VCaP (cell line): ENCODE data around the gene NEK7.

Experiments used
- H3K27ac ChIP-seq: fragments of 450-650 bp; 2 replicates; pipeline ENCODE4 v1.5.1; 2017
- TF ChIP-seq, protein P1 (sequence below): fragments of 450-650 bp; conservative IDR thresholded peaks from 2 replicates; pipeline ENCODE4 v1.5.1; 2017; ENCODE audit warnings: mild to moderate bottlenecking, moderate library complexity

NEK7 gene

DNA sequence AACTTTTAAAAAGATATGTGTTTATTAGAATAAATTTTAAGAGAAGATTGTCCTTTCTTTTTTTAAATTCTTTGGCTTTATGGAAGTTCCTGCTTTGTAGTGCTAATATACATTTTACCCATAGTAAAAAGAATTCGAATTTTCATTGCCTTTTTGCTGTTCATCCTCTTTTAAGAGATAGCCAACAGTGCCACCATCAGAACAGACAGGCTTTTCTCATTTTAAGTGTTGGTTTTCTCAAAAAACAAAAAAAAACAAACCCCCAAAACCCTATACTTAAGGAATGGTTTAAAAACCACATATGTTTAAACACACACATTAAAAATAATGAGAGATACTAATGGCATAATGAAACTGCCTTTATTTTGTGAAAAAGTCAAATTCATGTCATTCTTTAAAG is 118.8 kb downstream of the NEK7 start:
- no peak overlapping the region for H3K27ac ChIP-seq
- TF ChIP-seq, protein P1, sequence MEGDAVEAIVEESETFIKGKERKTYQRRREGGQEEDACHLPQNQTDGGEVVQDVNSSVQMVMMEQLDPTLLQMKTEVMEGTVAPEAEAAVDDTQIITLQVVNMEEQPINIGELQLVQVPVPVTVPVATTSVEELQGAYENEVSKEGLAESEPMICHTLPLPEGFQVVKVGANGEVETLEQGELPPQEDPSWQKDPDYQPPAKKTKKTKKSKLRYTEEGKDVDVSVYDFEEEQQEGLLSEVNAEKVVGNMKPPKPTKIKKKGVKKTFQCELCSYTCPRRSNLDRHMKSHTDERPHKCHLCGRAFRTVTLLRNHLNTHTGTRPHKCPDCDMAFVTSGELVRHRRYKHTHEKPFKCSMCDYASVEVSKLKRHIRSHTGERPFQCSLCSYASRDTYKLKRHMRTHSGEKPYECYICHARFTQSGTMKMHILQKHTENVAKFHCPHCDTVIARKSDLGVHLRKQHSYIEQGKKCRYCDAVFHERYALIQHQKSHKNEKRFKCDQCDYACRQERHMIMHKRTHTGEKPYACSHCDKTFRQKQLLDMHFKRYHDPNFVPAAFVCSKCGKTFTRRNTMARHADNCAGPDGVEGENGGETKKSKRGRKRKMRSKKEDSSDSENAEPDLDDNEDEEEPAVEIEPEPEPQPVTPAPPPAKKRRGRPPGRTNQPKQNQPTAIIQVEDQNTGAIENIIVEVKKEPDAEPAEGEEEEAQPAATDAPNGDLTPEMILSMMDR = no peak

DNA sequence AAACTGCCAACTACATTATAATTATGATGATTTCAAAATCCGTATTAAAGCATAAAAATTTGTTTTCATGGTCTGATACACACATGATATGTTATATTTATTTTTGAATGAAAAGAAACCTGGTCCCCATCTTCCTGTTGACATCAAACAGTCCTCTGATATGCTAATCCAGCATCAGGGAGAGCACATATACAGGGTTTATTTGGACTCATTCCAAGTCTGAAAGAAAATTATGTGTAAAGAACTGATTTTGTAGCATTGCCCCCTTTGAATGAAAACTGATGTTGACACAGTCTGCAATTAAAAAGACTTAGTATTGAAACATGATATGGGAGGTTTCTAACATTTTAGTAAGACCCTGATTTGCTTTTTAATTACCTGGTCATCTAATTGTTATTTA is 119.4 kb downstream of the NEK7 start:
- TF ChIP-seq, protein P1 = no peak
- no peak overlapping the region for H3K27ac ChIP-seq

DNA sequence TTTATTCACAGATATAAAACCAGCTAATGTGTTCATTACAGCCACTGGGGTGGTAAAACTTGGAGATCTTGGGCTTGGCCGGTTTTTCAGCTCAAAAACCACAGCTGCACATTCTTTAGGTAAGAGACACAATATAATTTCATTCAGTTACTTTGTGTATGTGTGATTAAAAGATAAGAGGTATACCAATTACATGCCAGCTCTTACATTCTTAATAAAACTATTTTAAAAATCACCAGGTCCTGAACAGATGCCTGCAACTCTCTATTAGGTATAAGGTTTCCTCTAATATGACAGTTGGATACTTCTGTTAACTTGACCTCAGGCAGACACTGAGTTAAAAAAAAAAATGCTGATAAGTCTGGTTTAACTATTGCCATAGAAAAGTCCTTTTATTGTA is 122.1 kb downstream of the NEK7 start:
- TF ChIP-seq, protein P1 = no peak
- H3K27ac ChIP-seq = no peak overlapping the region

DNA sequence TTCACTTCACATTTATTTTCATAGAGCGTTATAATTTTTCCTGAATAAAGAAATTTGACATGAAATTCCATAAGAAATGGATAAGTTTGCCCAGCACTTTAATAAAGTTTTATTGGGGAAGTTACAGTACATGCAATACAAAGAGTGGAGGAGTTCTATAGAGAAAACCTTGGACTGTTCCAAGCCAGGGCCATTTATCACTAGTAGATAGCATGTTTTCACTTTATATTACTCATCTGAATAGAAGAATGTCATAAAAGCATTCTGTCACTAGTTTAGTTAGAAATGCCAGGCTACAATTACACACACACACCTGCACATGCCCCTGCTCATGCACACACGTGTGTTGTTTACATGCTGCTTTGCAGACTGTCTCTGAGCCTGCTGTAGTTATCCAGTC is 123.3 kb downstream of the NEK7 start:
- H3K27ac ChIP-seq = no peak overlapping the region
- TF ChIP-seq, protein P1 = no peak

DNA sequence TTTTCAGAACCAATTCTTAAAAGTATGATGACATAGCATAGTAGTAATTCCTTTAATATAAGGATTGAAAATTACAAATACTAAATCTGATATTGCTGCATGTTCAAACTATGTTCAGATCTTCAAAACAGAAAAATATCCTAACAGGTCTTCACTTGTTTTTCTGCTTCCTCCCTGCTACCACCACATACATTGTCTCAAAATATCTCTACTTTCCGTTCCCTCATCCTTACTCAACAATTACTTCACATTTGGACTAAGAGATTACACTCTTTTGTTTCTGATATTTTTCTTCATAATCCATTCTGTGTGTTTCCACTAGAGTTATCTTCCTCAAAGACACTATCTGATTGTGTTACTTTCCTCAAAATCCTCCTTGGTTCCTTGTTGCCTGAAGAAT is 125.1 kb downstream of the NEK7 start:
- no peak overlapping the region for H3K27ac ChIP-seq
- TF ChIP-seq, protein P1 = no peak

DNA sequence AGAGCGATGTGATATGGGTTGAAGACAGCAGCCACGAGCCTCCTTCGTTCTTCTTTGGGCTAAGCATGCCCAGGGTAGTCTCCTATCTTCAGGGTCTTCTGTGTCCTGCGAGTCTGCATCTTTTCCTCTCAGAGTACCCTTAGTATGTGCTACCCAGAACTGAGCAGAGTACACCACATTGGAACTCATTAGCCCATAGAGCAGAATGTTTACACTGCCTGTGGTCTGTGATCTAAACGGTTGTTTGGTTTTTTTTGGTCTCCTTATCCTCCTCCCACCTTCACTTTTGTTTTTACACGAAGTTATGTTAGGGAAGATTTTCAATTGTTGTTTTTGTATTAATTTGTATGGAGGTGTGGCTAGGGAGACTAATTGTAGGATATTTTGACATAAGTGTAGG is 126.4 kb downstream of the NEK7 start:
- H3K27ac ChIP-seq = no peak overlapping the region
- TF ChIP-seq, protein P1 = no peak

DNA sequence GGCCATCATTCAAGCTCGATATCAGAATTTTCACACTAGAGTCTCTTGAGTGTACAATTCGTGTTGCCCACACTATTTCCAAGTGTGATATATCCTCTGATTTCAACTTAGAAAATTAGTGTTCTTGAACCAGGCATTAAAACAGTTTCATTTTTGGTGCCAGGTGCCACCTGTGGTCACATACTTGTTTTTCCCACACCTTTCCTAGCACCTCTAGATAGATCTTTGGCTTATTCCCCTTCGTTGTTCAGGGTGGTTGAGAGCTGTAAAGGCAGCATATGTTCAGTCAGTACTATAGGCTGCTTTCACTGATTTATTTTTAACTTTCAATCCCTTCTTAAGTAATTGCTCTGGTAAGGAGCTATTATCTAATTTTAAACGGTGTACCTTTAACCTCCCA is 131.1 kb downstream of the NEK7 start:
- TF ChIP-seq, protein P1 = no peak

More for the DNA sequence above, 131.1 kb downstream of the NEK7 start:
- no peak overlapping the region for H3K27ac ChIP-seq
